Keratinocyte (primary cell): Measurements from ENCODE around the gene CDA.

ENCODE experiments used
- EZH2 ChIP-seq: IDR thresholded peaks from one replicate; pipeline ENCODE4 v1.6.1; 2012; ENCODE audit warnings: inconsistent platforms, mild to moderate bottlenecking, low read length, moderate library complexity
- TF ChIP-seq, protein P1 (sequence below), 3 experiments: IDR thresholded peaks in 1 of 3; conservative IDR thresholded peaks in 1 of 3; optimal IDR thresholded peaks in 1 of 3; 2 replicates in 2 of 3; 3 replicates in 1 of 3; pipeline versions ENCODE3 to v1.5.1; 2011; ENCODE audit warnings: low read length in 3 of 3, mild to moderate bottlenecking in 3 of 3, moderate library complexity in 2 of 3, control low read depth in 1 of 3, inconsistent platforms in 1 of 3; ENCODE audit not compliant: insufficient read depth in 2 of 3; ENCODE audit errors: extremely low read depth in 1 of 3

DNA sequence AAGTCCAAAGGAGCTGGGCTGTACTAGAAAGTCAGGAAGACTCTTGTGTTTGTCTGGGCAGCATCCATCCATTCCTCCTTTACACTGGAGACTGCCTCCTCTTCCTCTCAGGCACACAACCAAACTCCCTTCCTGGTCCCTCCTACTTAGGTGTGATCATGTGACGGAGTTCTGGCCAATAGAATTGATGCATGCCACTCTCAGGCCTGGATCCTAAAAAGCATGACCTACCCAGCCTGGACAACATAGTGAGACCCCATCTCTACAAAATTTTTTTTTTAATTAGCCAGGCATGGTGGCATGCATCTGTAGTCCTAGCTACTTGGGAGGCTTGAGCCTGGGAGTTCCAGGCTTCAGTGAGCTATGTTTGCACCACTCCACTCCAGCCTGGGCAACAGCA is 27.9 kb upstream of the CDA start:
- TF ChIP-seq, protein P1, sequence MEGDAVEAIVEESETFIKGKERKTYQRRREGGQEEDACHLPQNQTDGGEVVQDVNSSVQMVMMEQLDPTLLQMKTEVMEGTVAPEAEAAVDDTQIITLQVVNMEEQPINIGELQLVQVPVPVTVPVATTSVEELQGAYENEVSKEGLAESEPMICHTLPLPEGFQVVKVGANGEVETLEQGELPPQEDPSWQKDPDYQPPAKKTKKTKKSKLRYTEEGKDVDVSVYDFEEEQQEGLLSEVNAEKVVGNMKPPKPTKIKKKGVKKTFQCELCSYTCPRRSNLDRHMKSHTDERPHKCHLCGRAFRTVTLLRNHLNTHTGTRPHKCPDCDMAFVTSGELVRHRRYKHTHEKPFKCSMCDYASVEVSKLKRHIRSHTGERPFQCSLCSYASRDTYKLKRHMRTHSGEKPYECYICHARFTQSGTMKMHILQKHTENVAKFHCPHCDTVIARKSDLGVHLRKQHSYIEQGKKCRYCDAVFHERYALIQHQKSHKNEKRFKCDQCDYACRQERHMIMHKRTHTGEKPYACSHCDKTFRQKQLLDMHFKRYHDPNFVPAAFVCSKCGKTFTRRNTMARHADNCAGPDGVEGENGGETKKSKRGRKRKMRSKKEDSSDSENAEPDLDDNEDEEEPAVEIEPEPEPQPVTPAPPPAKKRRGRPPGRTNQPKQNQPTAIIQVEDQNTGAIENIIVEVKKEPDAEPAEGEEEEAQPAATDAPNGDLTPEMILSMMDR (optimal IDR thresholded peaks at IDR 0.05 in 1 of 3, IDR thresholded peaks at IDR 0.05 in 1 of 3, conservative IDR thresholded peaks at IDR 0.05 in 1 of 3; ENCODE audit: extremely low read depth in 1 of 3, insufficient read depth in 2 of 3, low read length in 3 of 3): no peak
- no peak for TF ChIP-seq EZH2
